D721Med (cell line): ENCODE data around the gene ICA1.

ENCODE experiments used
- DNase-seq: peaks from one replicate; pipeline ENCODE4 v3.0.0; 2011; ENCODE audit warnings: low spot score; ENCODE audit not compliant: insufficient read length
- FAIRE-seq: peaks from 2 replicates; lab custom pipeline; 2011; peaks lifted over from hg19 to GRCh38; lab: Jason Lieb, UNC
- TF ChIP-seq, protein P1 (sequence below): IDR thresholded peaks from 2 replicates; pipeline ENCODE4 v1.5.1; 2012; ENCODE audit warnings: mild to moderate bottlenecking, control low read depth; ENCODE audit not compliant: insufficient read depth; ENCODE audit errors: missing control alignments

ICA1 gene

GRCh38 chr7:8143151-8143874, 118.7 kb downstream of the ICA1 start:
- DNase-seq (no peak), FAIRE-seq (no peak)
- TF ChIP-seq, protein P1, sequence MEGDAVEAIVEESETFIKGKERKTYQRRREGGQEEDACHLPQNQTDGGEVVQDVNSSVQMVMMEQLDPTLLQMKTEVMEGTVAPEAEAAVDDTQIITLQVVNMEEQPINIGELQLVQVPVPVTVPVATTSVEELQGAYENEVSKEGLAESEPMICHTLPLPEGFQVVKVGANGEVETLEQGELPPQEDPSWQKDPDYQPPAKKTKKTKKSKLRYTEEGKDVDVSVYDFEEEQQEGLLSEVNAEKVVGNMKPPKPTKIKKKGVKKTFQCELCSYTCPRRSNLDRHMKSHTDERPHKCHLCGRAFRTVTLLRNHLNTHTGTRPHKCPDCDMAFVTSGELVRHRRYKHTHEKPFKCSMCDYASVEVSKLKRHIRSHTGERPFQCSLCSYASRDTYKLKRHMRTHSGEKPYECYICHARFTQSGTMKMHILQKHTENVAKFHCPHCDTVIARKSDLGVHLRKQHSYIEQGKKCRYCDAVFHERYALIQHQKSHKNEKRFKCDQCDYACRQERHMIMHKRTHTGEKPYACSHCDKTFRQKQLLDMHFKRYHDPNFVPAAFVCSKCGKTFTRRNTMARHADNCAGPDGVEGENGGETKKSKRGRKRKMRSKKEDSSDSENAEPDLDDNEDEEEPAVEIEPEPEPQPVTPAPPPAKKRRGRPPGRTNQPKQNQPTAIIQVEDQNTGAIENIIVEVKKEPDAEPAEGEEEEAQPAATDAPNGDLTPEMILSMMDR = no peak

- no peak for FAIRE-seq
- TF ChIP-seq, protein P1 = no peak
Measured at GRCh38 chr7:8142477-8142876, 119.5 kb downstream of the ICA1 start.

GRCh38 chr7:8141070-8141469, 120.9 kb downstream of the ICA1 start:
- TF ChIP-seq, protein P1 = no peak
- DNase-seq (no peak), FAIRE-seq (no peak)

More at GRCh38 chr7:8142477-8142876, 119.5 kb downstream of the ICA1 start:
- DNase-seq = no peak

GRCh38 chr7:8136051-8136730, 125.8 kb downstream of the ICA1 start:
- DNase-seq (no peak), FAIRE-seq (no peak)
- TF ChIP-seq, protein P1 = no peak

GRCh38 chr7:8135417-8135816, 126.5 kb downstream of the ICA1 start:
- TF ChIP-seq, protein P1 = no peak
- FAIRE-seq (no peak), DNase-seq (no peak)

DNA sequence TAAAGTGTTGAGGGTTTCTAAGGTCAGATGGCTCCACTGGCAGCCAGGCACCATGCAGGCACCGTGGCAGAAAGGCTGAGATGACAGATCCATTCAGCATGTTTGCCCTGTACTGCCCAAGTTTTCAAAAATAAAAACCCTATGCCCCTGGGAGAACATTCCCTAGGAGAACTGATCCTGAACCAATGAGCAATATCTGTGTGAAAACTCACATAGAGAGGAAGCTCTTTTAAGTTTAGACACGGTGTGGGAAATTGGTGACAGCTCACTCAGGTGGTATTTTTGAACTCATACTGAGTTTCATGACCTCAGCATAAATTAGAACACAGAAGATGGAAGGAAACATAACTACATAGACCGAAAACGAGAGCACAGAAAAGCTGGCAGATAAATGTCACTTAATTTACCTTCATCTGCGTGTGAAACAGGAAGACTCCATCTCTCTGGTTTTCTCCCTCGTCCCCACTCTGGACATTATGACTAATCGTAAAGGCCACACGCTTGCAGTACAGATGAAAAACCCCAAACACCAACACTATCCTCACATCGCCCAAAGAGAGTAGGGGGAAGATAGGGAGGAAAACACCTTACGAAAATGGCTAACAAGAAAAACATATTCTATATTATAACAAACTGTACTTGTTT, 127.8 kb downstream of the ICA1 start:
- TF ChIP-seq, protein P1 = no peak
- no peak for FAIRE-seq
- no peak for DNase-seq
